Activated CD8-positive, alpha-beta memory T cell treated with anti-CD3 and anti-CD28 coated beads for 24 hours (primary cell): Measurements from ENCODE around the gene ROR2.

Experiments used
- DNase-seq: peaks from one replicate; pipeline ENCODE4 v3.0.0-alpha.2; 2020

Gene ROR2

GRCh38 chr9:91787931-91788330, 162.1 kb downstream of the ROR2 start:
- DNase-seq = no peak

- peak; percentile 26 for DNase-seq
These were observed 163.7 kb downstream of the ROR2 start for GRCh38 chr9:91786132-91786896.

- DNase-seq = peak; percentile 24
These were observed 164.6 kb downstream of the ROR2 start for GRCh38 chr9:91785447-91785842.

GRCh38 chr9:91784673-91785446, 165.2 kb downstream of the ROR2 start:
- DNase-seq = peak; percentile 15

GRCh38 chr9:91783876-91784672, 166.0 kb downstream of the ROR2 start:
- DNase-seq = peak; percentile 46

GRCh38 chr9:91783411-91783810, 166.6 kb downstream of the ROR2 start:
- DNase-seq = no peak

- DNase-seq = peak; percentile 46
These were observed 167.3 kb downstream of the ROR2 start for GRCh38 chr9:91782708-91783214.

GRCh38 chr9:91781906-91782305, 168.1 kb downstream of the ROR2 start:
- no peak for DNase-seq

GRCh38 chr9:91781116-91781515, 168.9 kb downstream of the ROR2 start:
- no peak for DNase-seq

GRCh38 chr9:91778031-91778430, 172.0 kb downstream of the ROR2 start:
- no peak for DNase-seq

- DNase-seq = no peak
These were observed 172.7 kb downstream of the ROR2 start for GRCh38 chr9:91777292-91777830.

GRCh38 chr9:91776409-91777291, 173.4 kb downstream of the ROR2 start:
- DNase-seq = no peak

- DNase-seq = no peak
These were observed 174.4 kb downstream of the ROR2 start for GRCh38 chr9:91775708-91776028.

- peak; percentile 87 for DNase-seq
These were observed 174.9 kb downstream of the ROR2 start for GRCh38 chr9:91775011-91775707.

- DNase-seq = no peak
These were observed 176.9 kb downstream of the ROR2 start for GRCh38 chr9:91773156-91773555.

GRCh38 chr9:91771864-91772263, 178.2 kb downstream of the ROR2 start:
- DNase-seq = no peak

- no peak for DNase-seq
These were observed 179.0 kb downstream of the ROR2 start for GRCh38 chr9:91771027-91771426.

GRCh38 chr9:91770229-91770628, 179.8 kb downstream of the ROR2 start:
- no peak for DNase-seq

- DNase-seq = no peak
These were observed 180.8 kb downstream of the ROR2 start for GRCh38 chr9:91768977-91769916.

GRCh38 chr9:91768507-91768906, 181.5 kb downstream of the ROR2 start:
- DNase-seq = no peak
